Left forelimb (tissue), 1 donor: ENCODE results near the gene ARHGAP26.
A peak's percentile ranks its signal among the peaks of the same experiment; 100 is the strongest.

Experiments
- DNase-seq: peaks from one replicate; pipeline ENCODE4 v3.0.0-alpha.2; 2018; ENCODE audit warnings: low spot score

ARHGAP26 gene

GRCh38 chr5:142769793-142770649 is at the start of gene ARHGAP26:
ARHGAP26 (plus strand) TSS chr5:142770377; CDS start chr5:142770762, 385 bp downstream.
- DNase-seq, result peak; percentile 97

- no peak for DNase-seq
Observed at GRCh38 chr5:142720641-142721271, 49.4 kb upstream of the ARHGAP26 start.

- no peak for DNase-seq
Observed at GRCh38 chr5:142722146-142722545, 48.0 kb upstream of the ARHGAP26 start.

- no peak for DNase-seq
Observed at GRCh38 chr5:142722896-142723295, 47.3 kb upstream of the ARHGAP26 start.

- no peak for DNase-seq
Observed at GRCh38 chr5:142724821-142725220, 45.4 kb upstream of the ARHGAP26 start.

- DNase-seq, result peak; percentile 36
Observed at GRCh38 chr5:142725231-142726187, 44.7 kb upstream of the ARHGAP26 start.

GRCh38 chr5:142726188-142726731 is 43.9 kb upstream of the ARHGAP26 start:
- DNase-seq, result no peak

- no peak for DNase-seq
Observed at GRCh38 chr5:142727735-142728047, 42.5 kb upstream of the ARHGAP26 start.

- no peak for DNase-seq
Observed at GRCh38 chr5:142735323-142736246, 34.6 kb upstream of the ARHGAP26 start.

GRCh38 chr5:142736247-142736632 is 33.9 kb upstream of the ARHGAP26 start:
- DNase-seq, result no peak

- DNase-seq, result no peak
Observed at GRCh38 chr5:142737179-142737578, 33.0 kb upstream of the ARHGAP26 start.

GRCh38 chr5:142740474-142741242 is 29.5 kb upstream of the ARHGAP26 start:
- no peak for DNase-seq

- no peak for DNase-seq
Observed at GRCh38 chr5:142743592-142744441, 26.4 kb upstream of the ARHGAP26 start.

- DNase-seq, result no peak
Observed at GRCh38 chr5:142745268-142745667, 24.9 kb upstream of the ARHGAP26 start.

- no peak for DNase-seq
Observed at GRCh38 chr5:142746532-142747433, 23.4 kb upstream of the ARHGAP26 start.

- no peak for DNase-seq
Observed at GRCh38 chr5:142748132-142748531, 22.0 kb upstream of the ARHGAP26 start.

GRCh38 chr5:142748568-142749249 is 21.5 kb upstream of the ARHGAP26 start:
- no peak for DNase-seq

- DNase-seq, result no peak
Observed at GRCh38 chr5:142749321-142749720, 20.9 kb upstream of the ARHGAP26 start.
